Measurements from ENCODE around the gene APELA. TPM values are rescaled to one million over a fixed set of nuclear protein-coding genes. Genes with fewer than 3 reads are reported as not detected.

Gene APELA
- not detected in 2 replicates for total RNA-seq

DNA sequence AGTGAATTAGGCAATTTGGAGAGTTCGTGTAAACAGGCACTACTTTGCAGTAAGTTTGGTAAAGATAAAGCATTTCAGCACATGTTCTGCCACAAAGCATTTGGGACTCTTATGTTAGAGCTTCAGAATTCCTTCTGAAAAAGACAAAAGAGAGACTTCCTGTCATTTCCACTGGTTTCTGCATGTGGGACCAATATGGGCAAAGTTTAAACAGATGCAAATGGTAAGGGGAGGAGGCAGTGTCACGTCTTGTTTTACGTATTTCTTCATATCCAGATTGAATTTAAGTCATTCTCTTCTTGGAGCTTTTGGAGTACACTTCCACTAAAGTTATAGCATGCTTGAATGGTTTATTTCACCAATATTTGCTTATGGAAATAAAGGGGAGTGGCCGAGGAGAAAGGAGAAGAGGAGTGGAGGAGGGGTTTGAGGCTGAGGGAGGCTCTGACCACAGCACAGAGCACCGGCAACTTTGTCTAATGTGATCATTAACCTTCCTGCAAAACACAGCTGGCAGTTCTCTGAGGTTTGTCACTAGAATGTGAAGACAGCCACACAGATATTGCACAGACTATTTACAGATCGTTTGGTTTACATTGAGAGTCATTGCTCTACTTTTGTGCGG is at the start of gene APELA:
Gene APELA (plus strand): TSS at position 479 of the 625 bp plus-strand sequence. CDS start 154 bp downstream, outside the sequence.

Other genes with a start within 250 kb of the APELA start
- not detected in 2 replicates for gene SMIM31, start 123.0 kb upstream of the APELA start, total RNA-seq
- 0.67 and 1.0 TPM in 2 replicates for gene TRIM61, start 100.5 kb downstream of the APELA start, total RNA-seq
- not detected in 2 replicates for gene TRIM60, start 154.8 kb downstream of the APELA start, total RNA-seq
- not detected in 2 replicates for gene TRIM75, start 176.7 kb downstream of the APELA start, total RNA-seq
- gene TMEM192, start 235.7 kb downstream of the APELA start, total RNA-seq, result 5.4 and 6.8 TPM in 2 replicates